ENCODE data around the gene ZNF618. TPM values are rescaled to one million over a fixed set of nuclear protein-coding genes. Genes with fewer than 3 reads are reported as not detected.

Gene ZNF618
- total and polyA plus RNA-seq, 2 experiments from 2014 or later: 10.2 to 14.0 TPM

GRCh38 chr9:114026335-114026734 lies 150.2 kb downstream of the ZNF618 start:
- Histone ChIP-seq H3K9me2 (replicated peaks; ENCODE audit: insufficient read depth) (no peaks in the 10 kb centered on the region), H3K4me3 (no peak overlapping the region), H3K27me3 (no peaks in the 10 kb centered on the region), H4K20me1 (ENCODE audit: insufficient read depth, poor library complexity, severe bottlenecking) (no peaks in the 10 kb centered on the region), H3K79me2 (no peaks in the 10 kb centered on the region), H3K9me3 (ENCODE audit: low read depth) (peaks cover 16% of the 10 kb centered on the region), H2AFZ (no peak overlapping the region), H3K4me1 (ENCODE audit: insufficient read depth) (no peaks in the 10 kb centered on the region), H3K36me3 (replicated peaks; ENCODE audit: insufficient read depth, low read depth) (no peaks in the 10 kb centered on the region), H3K4me2 (no peak overlapping the region), H3K27ac (no peak overlapping the region)
- 96% methylated on average over 4 of the region's 4 CpGs for WGBS (ENCODE audit: low lambda C conversion rate, missing lambda C conversion rate)
- DNase-seq (ENCODE audit: low spot score): no peak
- no peak for TF ChIP-seq EZH2 (IDR thresholded peaks at IDR 0.05; ENCODE audit: borderline replicate concordance)
- TF ChIP-seq, protein P1, sequence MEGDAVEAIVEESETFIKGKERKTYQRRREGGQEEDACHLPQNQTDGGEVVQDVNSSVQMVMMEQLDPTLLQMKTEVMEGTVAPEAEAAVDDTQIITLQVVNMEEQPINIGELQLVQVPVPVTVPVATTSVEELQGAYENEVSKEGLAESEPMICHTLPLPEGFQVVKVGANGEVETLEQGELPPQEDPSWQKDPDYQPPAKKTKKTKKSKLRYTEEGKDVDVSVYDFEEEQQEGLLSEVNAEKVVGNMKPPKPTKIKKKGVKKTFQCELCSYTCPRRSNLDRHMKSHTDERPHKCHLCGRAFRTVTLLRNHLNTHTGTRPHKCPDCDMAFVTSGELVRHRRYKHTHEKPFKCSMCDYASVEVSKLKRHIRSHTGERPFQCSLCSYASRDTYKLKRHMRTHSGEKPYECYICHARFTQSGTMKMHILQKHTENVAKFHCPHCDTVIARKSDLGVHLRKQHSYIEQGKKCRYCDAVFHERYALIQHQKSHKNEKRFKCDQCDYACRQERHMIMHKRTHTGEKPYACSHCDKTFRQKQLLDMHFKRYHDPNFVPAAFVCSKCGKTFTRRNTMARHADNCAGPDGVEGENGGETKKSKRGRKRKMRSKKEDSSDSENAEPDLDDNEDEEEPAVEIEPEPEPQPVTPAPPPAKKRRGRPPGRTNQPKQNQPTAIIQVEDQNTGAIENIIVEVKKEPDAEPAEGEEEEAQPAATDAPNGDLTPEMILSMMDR (IDR thresholded peaks at IDR 0.05; ENCODE audit: poor library complexity): no peak
- TF ChIP-seq EZH2phosphoT487 (IDR thresholded peaks at IDR 0.05; ENCODE audit: low read depth, severe bottlenecking, unreplicated experiment): no peak

GRCh38 chr9:114027159-114027862 lies 151.2 kb downstream of the ZNF618 start:
- WGBS (ENCODE audit: low lambda C conversion rate, missing lambda C conversion rate): 88% methylated on average over 13 of the region's 13 CpGs
- Histone ChIP-seq H3K4me1 (ENCODE audit: insufficient read depth) (no peaks in the 10 kb centered on the region), H2AFZ (no peak overlapping the region), H3K4me3 (no peak overlapping the region), H3K27me3 (no peaks in the 10 kb centered on the region), H3K27ac (no peak overlapping the region), H3K36me3 (replicated peaks; ENCODE audit: insufficient read depth, low read depth) (no peaks in the 10 kb centered on the region), H3K9me3 (ENCODE audit: low read depth) (peaks cover 16% of the 10 kb centered on the region), H4K20me1 (ENCODE audit: insufficient read depth, poor library complexity, severe bottlenecking) (no peaks in the 10 kb centered on the region), H3K9me2 (replicated peaks; ENCODE audit: insufficient read depth) (no peaks in the 10 kb centered on the region), H3K79me2 (no peaks in the 10 kb centered on the region), H3K4me2 (no peak overlapping the region)
- no peak for DNase-seq (ENCODE audit: low spot score)
- TF ChIP-seq EZH2 (IDR thresholded peaks at IDR 0.05; ENCODE audit: borderline replicate concordance): no peak
- TF ChIP-seq, protein P1 (IDR thresholded peaks at IDR 0.05; ENCODE audit: poor library complexity): no peak
- no peak for TF ChIP-seq EZH2phosphoT487 (IDR thresholded peaks at IDR 0.05; ENCODE audit: low read depth, severe bottlenecking, unreplicated experiment)

- peaks cover 12% of the 10 kb centered on the region for H3K9me3 ChIP-seq (ENCODE audit: low read depth)
- H2AFZ ChIP-seq: no peak overlapping the region
- 93% methylated on average over 4 of the region's 4 CpGs for WGBS (ENCODE audit: low lambda C conversion rate, missing lambda C conversion rate)
- H3K27ac ChIP-seq: no peak overlapping the region
- H3K4me3 ChIP-seq: no peak overlapping the region
- no peak overlapping the region for H3K4me2 ChIP-seq
- no peak for DNase-seq (ENCODE audit: low spot score)
- no peaks in the 10 kb centered on the region for H3K9me2 ChIP-seq (replicated peaks; ENCODE audit: insufficient read depth)
- no peaks in the 10 kb centered on the region for H3K36me3 ChIP-seq (replicated peaks; ENCODE audit: insufficient read depth, low read depth)
- TF ChIP-seq EZH2phosphoT487 (IDR thresholded peaks at IDR 0.05; ENCODE audit: low read depth, severe bottlenecking, unreplicated experiment): no peak
- no peaks in the 10 kb centered on the region for H4K20me1 ChIP-seq (ENCODE audit: insufficient read depth, poor library complexity, severe bottlenecking)
- no peaks in the 10 kb centered on the region for H3K27me3 ChIP-seq
- no peaks in the 10 kb centered on the region for H3K4me1 ChIP-seq (ENCODE audit: insufficient read depth)
- H3K79me2 ChIP-seq: no peaks in the 10 kb centered on the region
Measured at GRCh38 chr9:114027863-114028465, 151.9 kb downstream of the ZNF618 start.

DNA sequence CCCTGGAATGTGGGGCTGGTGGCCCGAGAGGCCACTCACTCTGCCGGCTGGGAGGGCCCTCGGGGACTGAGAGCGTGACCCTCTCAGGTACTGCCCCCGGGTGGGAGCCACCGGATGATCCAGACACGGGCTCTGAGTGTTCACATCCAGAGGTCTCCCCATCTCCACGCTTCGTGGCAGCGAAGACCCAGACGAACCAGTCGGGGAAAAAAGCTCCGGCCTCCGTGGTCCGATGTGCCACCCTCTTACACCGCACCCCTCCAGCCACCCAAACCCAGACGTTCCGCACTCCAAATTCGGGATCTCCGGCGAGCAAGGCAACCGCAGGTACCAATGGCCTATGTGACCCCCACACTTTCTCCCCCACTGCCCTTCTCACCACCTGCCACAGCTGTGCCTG lies 152.5 kb downstream of the ZNF618 start:
- Histone ChIP-seq H3K36me3 (replicated peaks; ENCODE audit: insufficient read depth, low read depth) (no peaks in the 10 kb centered on the region), H3K79me2 (no peaks in the 10 kb centered on the region), H2AFZ (no peak overlapping the region), H4K20me1 (ENCODE audit: insufficient read depth, poor library complexity, severe bottlenecking) (no peaks in the 10 kb centered on the region), H3K4me2 (no peak overlapping the region), H3K27me3 (no peaks in the 10 kb centered on the region), H3K9me3 (ENCODE audit: low read depth) (peaks cover 6% of the 10 kb centered on the region), H3K9me2 (replicated peaks; ENCODE audit: insufficient read depth) (no peaks in the 10 kb centered on the region), H3K4me1 (ENCODE audit: insufficient read depth) (no peaks in the 10 kb centered on the region), H3K27ac (no peak overlapping the region), H3K4me3 (no peak overlapping the region)
- WGBS (ENCODE audit: low lambda C conversion rate, missing lambda C conversion rate): 97% methylated on average over 22 of the region's 22 CpGs
- no peak for DNase-seq (ENCODE audit: low spot score)
- TF ChIP-seq EZH2 (IDR thresholded peaks at IDR 0.05; ENCODE audit: borderline replicate concordance) (no peak), EZH2phosphoT487 (IDR thresholded peaks at IDR 0.05; ENCODE audit: low read depth, severe bottlenecking, unreplicated experiment) (no peak)
- TF ChIP-seq, protein P1 (IDR thresholded peaks at IDR 0.05; ENCODE audit: poor library complexity): no peak
